Stimulated activated CD4-positive, alpha-beta T cell treated with anti-CD3 and anti-CD28 coated beads, Interleukin-12 subunit alpha, Interleukin-12 subunit beta, amount 100 ng/mL, for 48 hours (primary cell): ENCODE measurements around the gene HDAC10.

Experiments used
- DNase-seq, 3 donors: peaks; one replicate each; pipeline ENCODE4 v3.0.0-alpha.2; 2020; ENCODE audit warnings: low read depth in 2 of 3, low spot score in 1 of 3

The HDAC10 gene

DNA sequence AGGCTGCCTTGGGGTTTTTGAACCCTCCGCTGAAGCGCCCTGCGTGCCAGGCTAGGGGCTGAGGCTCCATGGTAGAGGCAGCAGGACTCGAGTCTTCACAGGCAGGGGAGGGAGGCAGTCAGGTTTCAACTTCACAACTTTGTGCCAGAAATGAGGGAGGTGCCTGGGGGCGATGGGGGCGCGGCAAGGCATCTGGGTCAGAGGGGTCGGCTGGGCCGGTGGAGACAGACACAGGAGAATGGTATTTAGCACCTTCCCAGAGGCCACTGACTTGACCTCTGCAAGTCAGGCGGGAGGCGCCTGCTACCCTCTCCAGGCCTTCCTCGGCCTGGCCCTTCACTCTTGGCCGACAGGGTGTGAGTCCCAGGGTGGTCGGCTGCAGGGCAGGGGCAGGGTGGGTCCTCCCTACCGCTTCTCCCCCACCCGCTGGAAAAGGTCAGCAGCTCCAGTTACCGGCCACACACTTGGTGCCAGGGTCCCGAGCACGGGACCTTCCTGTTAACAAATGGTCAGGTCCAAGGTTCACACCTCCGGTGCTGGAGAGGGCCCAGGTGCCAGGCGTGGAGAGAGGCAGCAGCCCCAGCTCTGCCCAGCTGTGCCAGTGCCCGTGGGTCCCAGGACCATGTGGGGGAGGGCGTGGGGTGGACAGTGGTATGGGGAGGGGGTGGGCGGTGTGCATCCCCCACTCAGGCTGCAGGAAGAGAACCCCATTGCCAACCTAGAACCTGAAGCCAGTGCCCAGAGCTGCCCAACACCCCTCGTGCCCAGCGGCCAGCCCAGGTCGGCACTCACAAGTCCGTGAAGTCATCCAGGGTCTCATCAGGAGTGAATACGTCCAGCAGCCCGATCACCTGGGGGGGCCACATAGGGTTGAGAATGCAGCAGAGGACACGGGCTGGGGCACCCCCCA is 6.6 kb upstream of the HDAC10 start:
- no peak for DNase-seq

DNA sequence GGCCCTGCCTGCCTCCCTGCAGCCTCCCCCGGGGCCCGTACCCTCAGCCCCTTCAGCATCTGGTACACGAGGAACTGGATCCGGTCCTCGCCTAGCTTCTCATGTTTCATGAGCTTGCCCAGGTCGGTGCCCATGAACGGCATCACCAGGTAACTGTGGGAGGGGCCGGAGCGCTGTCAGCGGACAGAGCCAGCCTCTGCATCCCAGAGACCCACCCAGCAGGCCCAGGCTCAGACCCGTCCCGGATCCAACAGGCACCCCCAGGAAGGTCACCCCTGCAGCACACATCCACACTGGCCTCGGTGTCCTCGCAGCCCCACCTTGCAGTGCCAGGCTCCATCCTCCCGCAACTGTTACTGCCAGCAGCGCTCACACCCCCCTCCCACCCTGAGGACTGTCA is 6.0 kb upstream of the HDAC10 start:
- DNase-seq = no peak

DNA sequence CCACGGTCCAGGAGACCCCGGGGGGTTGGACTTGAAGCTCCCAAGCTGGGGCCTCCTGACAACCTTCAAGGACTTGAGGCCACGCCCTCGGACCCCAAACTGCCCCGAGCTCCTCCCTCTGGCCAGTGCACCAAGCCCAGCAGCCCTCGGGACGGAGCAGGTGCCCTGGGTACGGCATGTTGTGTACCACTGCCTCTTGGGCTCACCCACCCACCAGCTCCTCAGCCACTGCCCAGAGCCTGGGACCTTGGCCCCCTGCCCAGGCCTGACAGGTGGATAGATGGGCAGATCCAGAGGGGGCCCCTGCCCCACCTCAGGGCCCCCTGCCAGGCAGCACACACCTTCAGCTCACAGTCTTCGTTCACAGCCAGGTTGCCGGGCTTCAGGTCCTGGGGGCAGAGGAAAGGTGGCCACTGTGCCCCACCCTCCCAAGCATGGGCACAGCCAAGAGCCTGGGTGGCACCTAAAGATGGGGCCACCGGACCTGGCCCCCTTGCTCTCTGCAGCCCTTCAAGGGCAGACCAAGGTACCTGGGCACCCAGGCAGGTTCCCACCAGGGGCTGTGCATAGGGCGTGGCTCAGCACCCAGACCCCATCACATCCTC is 5.3 kb upstream of the HDAC10 start:
- DNase-seq = no peak

DNA sequence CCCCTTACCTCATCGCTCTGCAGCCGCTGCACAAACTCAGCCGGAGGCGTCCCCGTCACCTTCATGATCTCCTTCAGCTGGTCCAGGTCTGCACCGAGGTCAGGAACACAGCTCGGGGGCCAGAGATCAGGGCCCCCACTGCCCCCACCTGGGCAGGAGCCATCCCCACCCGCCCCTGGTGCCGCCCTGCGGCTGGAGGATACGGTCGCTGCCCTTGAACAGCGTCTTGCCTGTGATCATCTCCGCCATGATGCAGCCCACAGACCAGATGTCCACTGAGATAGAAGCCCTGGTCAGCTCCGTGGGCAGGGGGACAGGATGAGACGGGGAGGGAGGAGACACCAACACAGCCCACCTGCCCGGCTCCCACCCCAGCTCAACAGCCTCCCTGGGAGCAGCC is 4.5 kb upstream of the HDAC10 start:
- no peak for DNase-seq

DNA sequence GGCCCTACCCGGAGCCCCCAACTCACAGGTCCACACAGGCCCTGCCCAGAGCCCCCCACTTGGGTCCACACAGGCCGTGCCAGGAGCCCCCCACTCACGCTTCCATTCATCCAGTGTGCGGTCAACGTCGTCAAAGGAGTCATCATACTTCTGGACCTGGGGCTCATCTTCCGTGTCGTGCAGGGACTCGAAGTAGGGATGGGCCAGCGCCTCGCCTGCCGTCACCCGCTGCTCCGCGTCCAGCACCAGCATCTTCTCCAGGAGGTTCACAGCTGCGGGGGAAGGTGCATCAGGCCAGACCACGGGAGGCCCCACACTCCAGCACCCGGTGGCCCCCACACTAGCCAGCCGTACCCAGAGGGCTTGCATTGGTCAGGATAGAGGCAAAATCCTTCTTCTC is 4.0 kb upstream of the HDAC10 start:
- no peak for DNase-seq

DNA sequence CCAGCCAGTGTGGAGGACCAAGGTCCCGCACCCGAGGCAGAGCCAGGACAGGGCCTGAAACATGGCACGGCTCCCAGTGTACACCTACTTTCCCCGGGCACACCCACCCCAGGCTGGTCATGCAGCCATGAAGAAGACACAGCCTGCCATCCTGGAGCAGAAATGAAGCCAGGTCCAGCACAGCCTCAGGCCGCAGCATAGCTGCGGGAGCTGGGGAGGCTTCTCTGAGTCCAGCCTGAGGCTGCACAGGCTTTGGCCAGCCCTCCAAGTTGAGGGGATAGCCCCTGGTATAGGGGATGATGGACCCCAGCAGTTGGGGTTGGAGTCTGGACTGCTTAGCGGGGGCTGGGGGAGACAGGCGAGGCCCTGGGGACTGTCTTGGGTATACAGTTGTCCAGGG is 2.9 kb upstream of the HDAC10 start:
- no peak for DNase-seq

DNA sequence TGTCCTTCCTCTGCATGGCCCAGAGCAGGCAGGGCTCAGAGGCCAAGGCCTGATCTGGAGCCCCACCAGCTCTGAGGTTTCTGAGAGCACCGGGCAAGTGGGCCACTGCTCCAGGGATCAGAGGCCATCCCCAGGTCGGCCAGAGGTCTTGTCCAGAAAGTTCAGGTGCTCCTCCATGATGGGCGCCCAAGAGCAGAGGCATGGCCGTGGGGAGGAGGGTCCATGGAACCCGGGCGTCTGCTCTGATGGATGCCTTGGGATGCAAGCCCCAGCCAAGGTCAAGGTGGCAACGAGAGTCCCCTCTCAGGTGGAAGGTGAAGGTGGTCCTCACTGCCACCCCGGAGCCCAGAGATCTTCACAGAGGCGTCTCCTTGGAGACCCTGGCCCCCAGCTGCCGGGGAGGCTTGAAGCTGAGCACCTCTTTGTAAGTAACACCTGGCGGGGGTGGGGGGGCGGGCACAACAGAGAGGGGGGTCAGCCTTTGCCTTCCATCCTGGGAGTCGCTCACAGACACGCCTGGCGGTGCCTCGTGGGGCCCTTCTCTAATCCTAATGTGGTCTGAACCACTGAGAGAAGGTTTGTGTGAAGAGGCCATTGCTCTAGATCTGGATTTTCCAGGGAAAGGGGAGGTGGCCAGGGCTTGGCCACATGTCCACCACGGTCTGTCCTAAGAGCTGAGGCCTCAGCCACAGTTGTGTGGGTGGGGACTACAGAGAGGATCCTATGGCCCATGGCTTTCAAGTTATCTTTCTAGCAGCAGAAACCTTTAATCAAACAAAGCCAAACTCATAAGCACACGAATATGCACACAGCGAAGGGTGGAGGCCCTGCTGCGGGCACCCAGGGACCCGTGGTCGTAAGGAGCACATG is 2.2 kb upstream of the HDAC10 start:
- DNase-seq = no peak

DNA sequence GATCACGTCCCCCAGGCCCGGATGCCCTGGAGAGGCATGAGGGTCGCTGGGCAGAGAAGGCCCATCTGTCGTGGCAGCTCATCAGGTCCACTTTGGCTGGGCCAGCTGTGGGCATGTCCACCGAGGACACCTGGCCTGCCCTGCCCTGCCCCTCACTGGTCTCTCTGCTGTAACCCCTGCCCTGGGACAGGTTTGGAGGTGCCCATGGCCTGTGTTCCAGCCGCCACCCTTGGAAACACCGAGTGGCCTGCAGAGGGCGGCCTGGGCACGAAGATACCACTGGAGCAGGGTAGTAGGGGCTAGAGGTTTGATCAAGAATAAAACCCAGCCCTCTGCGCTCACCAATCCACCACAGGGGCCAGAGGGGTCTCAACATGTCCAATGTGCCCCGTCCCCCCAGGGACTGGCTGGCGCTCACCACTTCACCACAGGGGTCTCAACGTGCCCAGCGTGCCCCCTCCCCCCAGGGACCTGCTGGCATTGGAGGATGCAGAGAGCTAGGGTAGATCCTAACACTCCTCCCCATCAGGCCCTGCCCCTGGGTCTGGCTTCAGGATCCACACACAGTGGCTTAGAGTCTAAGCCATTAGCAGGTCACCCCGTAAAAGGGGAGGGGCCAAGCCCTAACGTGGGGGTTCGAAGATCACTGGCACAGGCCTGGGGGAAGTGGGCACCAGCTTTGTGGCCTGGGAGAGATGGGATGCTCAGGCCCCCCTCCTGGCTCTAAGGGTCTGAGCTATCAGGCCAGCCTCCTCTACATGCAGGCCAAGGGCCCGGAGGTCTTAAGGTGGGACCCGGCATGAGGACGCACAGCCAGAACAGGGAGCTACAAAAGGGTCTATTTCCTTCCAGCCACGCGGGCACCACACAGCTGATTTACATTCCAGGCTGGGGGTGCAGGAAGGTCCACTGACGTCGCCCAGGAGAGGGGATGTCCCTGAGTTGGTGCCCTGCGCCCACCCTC is 1.3 kb upstream of the HDAC10 start:
- peak; percentile 50 to 54 (median 53) for DNase-seq

DNA sequence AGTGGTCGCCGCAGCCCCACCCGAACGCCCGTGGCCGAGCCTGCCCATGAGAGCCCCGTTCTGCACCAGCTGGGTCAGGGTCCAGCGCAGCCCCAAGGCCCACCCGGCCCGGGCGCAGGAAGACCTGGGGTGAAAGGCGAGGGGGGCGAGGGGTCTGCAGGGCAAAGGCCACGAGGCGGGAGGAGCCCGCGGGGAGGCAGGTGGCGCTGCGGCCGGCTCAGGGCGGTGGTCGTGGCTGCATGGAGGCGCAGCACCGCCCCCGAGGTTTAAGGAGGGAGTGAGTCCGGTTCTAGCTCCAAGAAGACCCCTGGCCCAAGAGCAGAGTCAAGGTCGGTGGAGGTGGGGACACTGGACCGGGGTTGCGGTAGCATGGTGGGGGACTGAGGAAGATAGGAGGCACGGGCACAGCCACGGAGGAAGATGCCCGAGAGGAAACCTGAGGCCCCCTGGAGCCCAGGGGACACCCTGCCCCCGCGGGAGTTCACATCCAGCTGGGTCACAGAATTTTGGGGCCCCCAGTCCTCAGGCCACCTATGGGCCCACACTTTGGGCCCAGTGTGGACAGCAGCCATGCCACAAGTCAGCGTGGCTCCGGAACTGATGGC is 514 bp upstream of the HDAC10 start:
- no peak for DNase-seq

DNA sequence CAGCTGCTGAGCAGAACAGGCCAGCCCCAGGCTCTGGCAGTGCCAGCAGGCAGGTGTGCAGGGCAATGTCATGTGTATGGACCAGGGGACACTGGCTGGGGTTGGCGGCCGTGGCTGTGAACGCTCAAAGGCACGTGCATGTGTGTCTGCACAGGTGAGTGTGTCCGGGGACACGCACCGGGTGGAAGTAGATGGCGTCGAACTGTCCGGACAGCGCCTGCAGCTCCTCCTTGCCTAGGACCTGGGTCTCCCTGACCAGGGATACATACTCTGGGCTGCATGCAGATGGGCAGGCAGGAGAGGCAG is 863 bp downstream of the HDAC10 start:
- no peak for DNase-seq

DNA sequence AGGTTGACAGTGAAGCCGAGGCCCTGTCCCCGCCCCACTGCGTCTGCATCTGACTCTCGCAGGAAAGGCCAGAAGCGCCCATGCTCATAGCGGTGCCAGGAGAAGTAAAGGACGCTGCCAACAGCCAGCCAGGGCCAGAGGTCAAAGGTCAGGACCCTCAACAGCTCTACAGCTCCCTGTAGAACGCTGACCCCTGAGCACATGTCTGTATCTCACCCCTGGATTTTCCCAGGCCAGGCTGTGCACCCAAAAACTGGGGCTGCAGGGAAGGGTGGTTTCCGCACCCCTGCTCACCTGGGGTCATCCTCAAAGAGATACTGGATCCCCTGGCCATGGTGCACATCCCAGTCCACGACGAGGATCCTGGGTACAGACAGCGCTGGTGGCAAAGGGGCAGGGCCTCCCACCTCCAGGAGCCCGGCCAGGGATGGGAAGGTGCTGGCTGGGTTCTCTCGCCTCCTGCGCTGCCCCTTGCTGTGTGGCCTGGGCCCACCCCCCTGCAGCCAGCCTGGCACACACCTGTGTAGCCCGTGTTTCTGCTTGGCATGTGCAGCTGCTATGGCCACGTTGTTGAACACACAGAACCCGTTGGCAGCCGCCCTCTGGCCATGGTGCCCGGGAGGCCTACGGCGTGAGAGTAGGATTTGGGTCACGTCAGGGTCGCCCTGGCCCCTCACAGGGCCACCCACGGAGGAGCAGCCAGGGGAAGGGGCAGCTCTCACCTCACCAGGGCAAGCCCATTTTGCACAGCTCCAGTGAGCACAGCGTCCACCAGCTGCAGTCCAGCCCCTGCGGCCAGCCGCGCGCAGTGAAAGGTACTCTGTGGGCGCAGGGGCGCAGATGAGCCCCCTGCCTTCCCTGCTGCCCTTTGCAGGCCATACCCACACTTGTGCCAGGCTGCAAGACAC is 1.5 kb downstream of the HDAC10 start:
- DNase-seq = no peak

DNA sequence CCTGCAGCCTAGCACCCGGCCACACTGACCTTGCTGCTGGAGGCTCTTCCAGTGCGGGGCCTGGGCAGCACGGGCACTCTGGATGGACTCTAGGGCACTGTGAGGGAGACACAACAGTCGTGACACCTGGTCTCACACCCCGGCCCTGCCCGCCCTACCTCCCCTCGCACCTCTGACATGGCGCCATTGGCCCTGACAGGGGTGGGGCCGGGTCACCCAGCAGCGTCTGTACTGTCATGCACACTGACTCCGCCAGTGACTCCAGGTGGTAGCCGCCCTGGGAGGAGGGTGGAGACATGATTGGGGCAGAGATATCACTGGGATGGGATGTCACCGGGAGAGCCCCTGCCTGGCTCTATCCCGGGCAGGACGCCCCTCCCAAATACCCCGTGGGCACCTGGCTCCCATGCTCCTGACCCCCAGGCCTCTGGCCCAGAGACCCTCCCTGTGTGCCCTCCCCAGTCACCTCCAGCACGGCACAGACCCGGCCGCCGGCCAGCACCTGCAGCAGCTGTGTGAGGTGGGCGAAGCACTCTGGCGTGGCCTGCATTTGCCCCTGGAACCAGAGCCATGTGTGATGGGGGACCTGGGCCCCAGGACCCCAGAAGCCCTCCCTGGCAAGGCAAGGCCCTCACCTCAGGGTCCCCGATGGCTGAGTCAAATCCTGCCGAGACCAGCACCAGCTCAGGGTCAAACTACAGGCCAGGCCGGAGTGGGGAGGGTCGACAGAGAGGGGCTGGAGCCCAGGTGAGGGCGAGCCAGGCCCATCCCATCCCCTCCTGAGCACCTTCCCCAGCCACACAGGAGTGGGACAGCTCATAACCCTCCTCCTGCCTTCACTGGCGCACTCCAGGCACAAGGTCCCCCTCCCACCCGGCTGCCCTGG is 2.6 kb downstream of the HDAC10 start:
- DNase-seq = no peak

DNA sequence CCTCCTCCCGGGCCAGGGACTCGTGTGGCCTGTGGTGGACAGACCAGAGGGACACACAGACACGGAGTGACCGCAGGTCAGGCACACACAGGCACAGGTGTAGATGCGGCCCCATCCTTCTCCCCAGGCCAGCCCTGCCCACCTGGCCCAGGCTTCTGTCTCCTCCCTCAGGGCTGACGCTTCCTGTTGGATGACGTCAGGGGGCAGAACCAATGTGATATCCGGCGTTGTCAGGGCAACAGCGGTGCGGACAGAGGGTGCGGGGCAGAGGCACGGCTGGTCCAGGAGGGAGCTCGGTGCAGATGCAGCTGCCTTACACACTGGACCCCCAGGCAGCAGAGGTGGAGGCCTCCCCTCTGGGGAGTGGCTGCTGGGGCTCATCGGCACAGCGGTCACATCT is 3.3 kb downstream of the HDAC10 start:
- DNase-seq = no peak

DNA sequence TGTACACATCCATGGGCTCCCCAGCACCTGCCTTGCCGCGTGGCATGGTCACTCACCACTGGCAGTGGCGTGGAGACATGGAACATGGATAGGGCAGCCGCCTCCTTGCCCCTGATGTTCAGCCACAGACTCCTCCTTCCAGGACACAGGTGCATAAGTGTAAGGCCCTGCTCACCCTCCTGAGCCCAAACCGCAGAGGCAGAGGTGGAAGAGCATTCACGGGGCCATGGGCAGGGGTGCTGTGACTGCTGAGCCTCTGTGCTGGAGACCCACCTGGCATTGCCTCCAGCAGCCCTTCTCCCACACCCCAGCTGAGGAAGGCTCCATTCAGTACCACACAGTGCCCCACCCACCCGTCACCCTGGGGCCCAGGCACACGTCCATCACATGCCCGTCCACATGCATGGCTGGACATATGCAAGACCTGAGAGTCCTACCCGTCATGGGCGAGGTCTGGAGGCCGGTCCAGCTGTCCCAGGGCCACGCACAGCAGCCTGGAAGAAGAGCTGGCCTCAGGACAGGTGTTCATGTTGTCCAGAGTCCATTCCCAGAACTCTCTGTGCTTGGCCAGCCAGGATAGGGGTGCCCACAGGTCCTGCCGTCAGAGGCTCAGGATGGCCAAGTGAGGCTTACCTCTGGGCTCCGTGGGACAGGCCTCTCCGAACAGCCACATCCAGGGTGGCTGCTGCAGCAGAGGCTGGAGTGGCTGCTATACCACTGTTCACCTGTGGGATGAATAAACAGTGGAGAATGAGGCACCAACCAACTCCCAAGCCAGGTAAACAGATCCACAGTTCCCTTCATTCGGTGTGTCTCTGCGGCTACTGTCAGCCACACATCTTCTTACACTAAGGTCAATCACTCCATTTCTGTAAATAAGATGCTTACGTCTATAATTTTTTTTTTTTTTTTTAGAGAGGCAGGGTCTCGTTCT is 4.6 kb downstream of the HDAC10 start:
- no peak for DNase-seq

DNA sequence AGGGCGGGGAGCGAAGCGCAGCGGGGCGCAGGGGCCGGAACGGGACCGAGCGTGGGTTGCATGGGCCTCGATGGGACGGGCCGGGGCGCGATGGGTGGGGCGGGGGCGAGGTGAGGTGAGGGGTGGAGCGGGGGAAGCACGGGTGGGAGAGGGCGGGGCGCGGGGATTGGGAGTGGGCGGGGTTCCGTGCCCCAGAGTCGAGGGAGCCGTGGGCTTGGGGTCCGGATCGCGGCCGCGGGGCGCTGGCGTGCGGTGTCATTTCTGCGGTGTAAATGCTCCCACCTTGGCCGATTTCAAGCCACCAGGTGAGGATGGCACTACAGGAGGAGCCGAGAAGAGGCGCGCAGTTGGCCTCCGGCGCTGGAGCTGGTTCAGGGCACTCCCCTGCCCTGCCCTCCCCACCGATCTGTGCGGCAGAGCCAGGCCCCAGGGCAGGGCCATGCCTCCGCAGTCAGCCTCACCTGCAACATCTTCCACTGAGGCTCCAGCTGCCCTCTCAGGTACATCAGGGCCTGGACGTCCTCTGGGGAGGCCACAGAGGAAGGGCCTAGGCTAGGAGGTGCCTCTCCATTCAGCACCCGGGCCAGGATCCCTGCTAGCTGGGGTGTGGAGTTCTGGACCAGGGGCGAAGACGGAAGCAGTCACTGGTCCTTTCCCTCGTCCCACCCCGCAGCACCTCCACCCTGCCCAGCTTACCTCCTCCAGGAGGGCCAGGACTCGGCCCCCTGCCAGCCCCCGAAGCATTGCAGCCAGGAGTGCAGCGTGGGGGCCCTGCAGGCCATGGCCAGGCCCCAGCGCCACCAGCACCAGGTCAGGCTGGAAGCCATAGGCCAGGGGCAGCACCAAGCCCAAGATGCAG is 5.6 kb downstream of the HDAC10 start:
- no peak for DNase-seq

DNA sequence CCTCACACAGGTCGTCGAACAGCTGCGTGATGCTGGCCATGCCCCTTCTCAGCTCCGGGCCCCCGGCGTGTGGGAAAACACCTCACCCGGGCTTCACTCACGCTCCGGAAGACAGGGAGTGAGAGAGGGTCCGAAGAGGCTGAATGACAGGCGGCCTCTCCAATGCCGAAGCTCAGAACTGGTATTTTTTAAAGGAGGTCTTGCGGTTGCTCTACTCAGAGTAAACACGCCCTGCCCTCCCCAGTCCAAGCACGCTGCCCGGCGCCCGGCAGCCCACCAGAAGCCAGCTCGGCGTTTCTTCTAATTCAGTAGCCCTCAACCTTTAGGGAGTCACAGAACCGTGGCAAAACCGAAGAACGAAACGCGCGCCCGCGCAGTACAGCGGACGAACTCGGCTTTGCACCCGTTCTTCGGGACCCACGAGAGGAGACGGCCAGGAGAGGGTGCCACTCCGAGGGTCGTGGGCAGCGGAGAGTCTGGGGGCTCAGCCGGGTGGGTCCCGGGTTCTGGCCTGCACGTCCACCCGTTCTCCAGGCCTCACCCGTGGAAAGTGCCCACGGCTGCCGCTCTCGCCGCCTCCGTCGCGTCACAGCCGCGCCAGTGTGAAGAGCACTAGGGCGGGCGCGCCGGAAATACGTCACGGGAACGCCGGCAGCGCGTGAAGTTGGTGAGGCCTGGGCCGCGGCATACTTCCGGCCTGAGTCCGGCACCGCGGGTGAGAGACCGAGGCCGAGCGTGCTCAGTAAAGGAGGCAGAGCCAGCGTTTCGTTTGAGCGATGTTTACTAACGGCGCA is 6.4 kb downstream of the HDAC10 start, which contains the start of gene TUBGCP6:
Gene TUBGCP6 (minus strand): TSS at position 604 of the 794 bp plus-strand sequence. CDS start 564 bp downstream, at position 40.
- peak; percentile 80 to 92 (median 83) for DNase-seq
